ENCODE results near the gene CYTH2. TPM values are rescaled to one million over a fixed set of nuclear protein-coding genes. Genes with fewer than 3 reads are reported as not detected.

The CYTH2 gene
- total RNA-seq, 1 donor from 2014 or later = 139 TPM

DNA sequence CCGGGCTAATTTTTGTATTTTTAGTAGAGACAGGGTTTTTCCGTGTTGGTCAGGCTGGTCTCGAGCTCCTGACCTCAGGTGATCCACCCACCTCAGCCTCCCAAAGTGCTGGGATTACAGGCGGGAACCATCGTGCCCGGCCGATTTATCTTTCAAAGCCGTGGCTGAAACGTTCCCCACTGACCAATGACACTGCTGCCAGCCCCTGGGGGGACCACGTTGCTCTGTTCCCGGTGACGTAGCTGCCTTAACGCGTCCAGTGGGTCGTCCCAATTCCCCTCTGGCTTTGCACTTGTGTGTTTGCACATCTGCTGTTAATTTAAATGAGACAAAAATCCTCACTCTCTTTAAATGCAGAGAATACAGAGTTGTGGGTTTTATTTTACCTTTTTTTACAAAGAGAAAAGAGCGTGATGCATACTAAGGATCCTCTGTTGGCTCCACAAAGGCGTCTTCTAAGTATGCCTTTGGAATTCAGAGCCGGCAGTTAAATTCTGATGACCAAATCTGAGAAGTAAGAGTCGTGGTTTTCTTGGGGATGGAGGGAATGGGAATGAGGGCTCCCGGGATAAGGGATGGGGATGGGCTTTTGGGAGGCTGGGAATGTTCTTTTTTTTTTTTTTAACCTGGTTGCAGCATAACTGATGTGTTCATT is 61.0 kb downstream of the CYTH2 start:
- DNase-seq (ENCODE audit: extremely low spot score, unreplicated experiment) = no peak
- TF ChIP-seq, protein P1, sequence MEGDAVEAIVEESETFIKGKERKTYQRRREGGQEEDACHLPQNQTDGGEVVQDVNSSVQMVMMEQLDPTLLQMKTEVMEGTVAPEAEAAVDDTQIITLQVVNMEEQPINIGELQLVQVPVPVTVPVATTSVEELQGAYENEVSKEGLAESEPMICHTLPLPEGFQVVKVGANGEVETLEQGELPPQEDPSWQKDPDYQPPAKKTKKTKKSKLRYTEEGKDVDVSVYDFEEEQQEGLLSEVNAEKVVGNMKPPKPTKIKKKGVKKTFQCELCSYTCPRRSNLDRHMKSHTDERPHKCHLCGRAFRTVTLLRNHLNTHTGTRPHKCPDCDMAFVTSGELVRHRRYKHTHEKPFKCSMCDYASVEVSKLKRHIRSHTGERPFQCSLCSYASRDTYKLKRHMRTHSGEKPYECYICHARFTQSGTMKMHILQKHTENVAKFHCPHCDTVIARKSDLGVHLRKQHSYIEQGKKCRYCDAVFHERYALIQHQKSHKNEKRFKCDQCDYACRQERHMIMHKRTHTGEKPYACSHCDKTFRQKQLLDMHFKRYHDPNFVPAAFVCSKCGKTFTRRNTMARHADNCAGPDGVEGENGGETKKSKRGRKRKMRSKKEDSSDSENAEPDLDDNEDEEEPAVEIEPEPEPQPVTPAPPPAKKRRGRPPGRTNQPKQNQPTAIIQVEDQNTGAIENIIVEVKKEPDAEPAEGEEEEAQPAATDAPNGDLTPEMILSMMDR (conservative IDR thresholded peaks at IDR 0.05) = no peak
- H3K4me3 Mint-ChIP-seq = no peak overlapping the region

DNA sequence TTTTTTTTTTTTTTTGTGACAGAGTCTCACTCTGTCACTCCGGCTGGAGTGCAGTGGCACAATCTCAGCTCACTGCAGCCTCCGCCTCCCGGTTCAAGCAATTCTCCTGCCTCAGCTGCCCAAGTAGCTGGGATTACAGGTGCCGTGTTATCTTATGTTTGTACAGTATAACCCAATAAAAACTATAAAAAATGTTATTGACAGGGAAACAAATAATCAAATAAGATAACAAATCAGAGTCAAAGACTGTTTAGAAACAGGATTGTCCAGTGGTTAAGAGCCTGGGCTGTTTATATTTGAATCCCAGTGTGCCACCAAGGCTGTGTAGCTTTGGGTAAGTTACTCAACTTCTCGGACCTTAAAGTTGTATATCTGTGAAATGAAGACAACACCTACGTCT is 61.6 kb downstream of the CYTH2 start:
- H3K27me3 Mint-ChIP-seq = no peaks in the 10 kb centered on the region
- no peak overlapping the region for H3K27ac Mint-ChIP-seq
- no peak overlapping the region for H3K4me3 Mint-ChIP-seq
- peaks cover 6% of the 10 kb centered on the region for H3K9me3 Mint-ChIP-seq
- DNase-seq (ENCODE audit: extremely low spot score, unreplicated experiment) = no peak
- TF ChIP-seq, protein P1 (conservative IDR thresholded peaks at IDR 0.05) = no peak
- H3K36me3 Mint-ChIP-seq = no peaks in the 10 kb centered on the region
- peaks cover 5% of the 10 kb centered on the region for H3K4me1 Mint-ChIP-seq (ENCODE audit: unreplicated experiment)

More for the DNA sequence above, 61.0 kb downstream of the CYTH2 start:
- no peaks in the 10 kb centered on the region for H3K27me3 Mint-ChIP-seq
- peaks cover 6% of the 10 kb centered on the region for H3K9me3 Mint-ChIP-seq
- no peaks in the 10 kb centered on the region for H3K36me3 Mint-ChIP-seq
- H3K27ac Mint-ChIP-seq = peak overlapping the region; percentile 22
- H3K4me1 Mint-ChIP-seq (ENCODE audit: unreplicated experiment) = peaks cover 5% of the 10 kb centered on the region

Other genes with a start within 250 kb of the CYTH2 start
- 21.9 and 50.4 TPM in 2 replicates for gene CARD8, start 213.5 kb upstream of the CYTH2 start, total RNA-seq (ENCODE audit: low replicate concordance)
- gene ZNF114, start 199.3 kb upstream of the CYTH2 start, total RNA-seq (ENCODE audit: low replicate concordance) = 1.5 and 7.4 TPM in 2 replicates
- 3.8 and 47.8 TPM in 2 replicates for gene EMP3, start 143.8 kb upstream of the CYTH2 start, total RNA-seq (ENCODE audit: low replicate concordance)
- 8.6 and 12.8 TPM in 2 replicates for gene TMEM143, start 105.4 kb upstream of the CYTH2 start, total RNA-seq (ENCODE audit: low replicate concordance)
- not detected in 2 replicates for gene SYNGR4, start 105.0 kb upstream of the CYTH2 start, total RNA-seq (ENCODE audit: low replicate concordance)
- gene KDELR1, start 77.8 kb upstream of the CYTH2 start, total RNA-seq (ENCODE audit: low replicate concordance) = 227 and 245 TPM in 2 replicates
- 0.45 and 0.58 TPM in 2 replicates for gene GRIN2D, start 75.7 kb upstream of the CYTH2 start, total RNA-seq (ENCODE audit: low replicate concordance)
- gene GRWD1, start 23.4 kb upstream of the CYTH2 start, total RNA-seq (ENCODE audit: low replicate concordance) = 37.2 and 44.0 TPM in 2 replicates
- gene KCNJ14, start 13.8 kb upstream of the CYTH2 start, total RNA-seq (ENCODE audit: low replicate concordance) = 1.8 TPM in 2 replicates
- gene LMTK3, start 42.5 kb downstream of the CYTH2 start, total RNA-seq (ENCODE audit: low replicate concordance) = 12.2 and 21.6 TPM in 2 replicates
- 0.77 and 5.3 TPM in 2 replicates for gene SULT2B1, start 82.8 kb downstream of the CYTH2 start, total RNA-seq (ENCODE audit: low replicate concordance)
- not detected in 2 replicates for gene SPACA4, start 137.4 kb downstream of the CYTH2 start, total RNA-seq (ENCODE audit: low replicate concordance)
- gene FAM83E, start 145.7 kb downstream of the CYTH2 start, total RNA-seq (ENCODE audit: low replicate concordance) = 6.1 and 8.1 TPM in 2 replicates
- 1,623 and 1,815 TPM in 2 replicates for gene RPL18, start 149.8 kb downstream of the CYTH2 start, total RNA-seq (ENCODE audit: low replicate concordance)
- 44.0 and 47.1 TPM in 2 replicates for gene SPHK2, start 150.1 kb downstream of the CYTH2 start, total RNA-seq (ENCODE audit: low replicate concordance)
- gene DBP, start 168.0 kb downstream of the CYTH2 start, total RNA-seq (ENCODE audit: low replicate concordance) = 24.5 and 31.5 TPM in 2 replicates
- gene CA11, start 176.8 kb downstream of the CYTH2 start, total RNA-seq (ENCODE audit: low replicate concordance) = 13.8 and 43.3 TPM in 2 replicates
- gene NTN5, start 203.6 kb downstream of the CYTH2 start, total RNA-seq (ENCODE audit: low replicate concordance) = 0.86 and 1.2 TPM in 2 replicates
- gene FUT2, start 226.6 kb downstream of the CYTH2 start, total RNA-seq (ENCODE audit: low replicate concordance) = 9.0 and 13.3 TPM in 2 replicates

Measured in type B pancreatic cell (in vitro differentiated cells).